Measurements from ENCODE around the gene GZF1.

GZF1 gene

DNA sequence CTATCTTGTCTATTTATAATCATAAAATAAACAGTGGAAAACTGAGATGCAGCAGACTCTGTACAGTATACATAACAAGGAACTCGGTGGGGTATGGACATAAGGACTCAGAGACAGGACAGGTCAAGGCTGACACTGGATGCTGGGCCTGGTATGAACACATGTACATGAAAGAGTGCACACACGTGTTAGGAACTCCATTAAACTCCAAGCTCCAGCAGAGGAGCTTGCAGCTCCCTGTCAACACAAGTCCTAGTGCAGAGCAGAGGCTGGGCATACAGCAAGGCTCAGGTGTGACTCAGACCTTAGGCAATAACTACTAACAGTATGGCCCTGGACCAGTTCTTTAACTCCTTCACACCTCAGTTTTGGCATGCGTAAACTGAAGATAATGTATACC lies 42.2 kb downstream of the GZF1 start:
- DNase-seq (ENCODE audit: low read depth in 4 of 4, low spot score in 1 of 4) = no peak

DNA sequence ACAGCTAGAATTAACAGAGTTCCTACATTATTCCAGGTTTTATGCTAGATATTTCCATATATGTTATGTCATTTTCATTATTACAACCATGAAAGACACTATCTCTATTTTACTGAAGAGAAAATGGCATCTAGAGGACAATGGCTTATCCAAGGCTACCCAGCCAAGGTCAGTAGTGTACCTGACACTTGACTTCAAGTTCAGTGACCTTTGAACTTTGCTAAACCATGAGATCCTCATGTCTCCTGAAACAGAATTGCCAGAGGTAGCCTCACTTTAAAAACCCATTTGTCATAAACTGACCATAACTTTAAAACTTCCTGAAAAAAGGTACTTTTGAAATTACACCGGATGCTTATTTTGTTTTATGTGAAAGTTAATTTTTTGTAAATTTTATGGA lies 44.9 kb downstream of the GZF1 start:
- no peak for DNase-seq (ENCODE audit: low read depth in 4 of 4, low spot score in 1 of 4)

DNA sequence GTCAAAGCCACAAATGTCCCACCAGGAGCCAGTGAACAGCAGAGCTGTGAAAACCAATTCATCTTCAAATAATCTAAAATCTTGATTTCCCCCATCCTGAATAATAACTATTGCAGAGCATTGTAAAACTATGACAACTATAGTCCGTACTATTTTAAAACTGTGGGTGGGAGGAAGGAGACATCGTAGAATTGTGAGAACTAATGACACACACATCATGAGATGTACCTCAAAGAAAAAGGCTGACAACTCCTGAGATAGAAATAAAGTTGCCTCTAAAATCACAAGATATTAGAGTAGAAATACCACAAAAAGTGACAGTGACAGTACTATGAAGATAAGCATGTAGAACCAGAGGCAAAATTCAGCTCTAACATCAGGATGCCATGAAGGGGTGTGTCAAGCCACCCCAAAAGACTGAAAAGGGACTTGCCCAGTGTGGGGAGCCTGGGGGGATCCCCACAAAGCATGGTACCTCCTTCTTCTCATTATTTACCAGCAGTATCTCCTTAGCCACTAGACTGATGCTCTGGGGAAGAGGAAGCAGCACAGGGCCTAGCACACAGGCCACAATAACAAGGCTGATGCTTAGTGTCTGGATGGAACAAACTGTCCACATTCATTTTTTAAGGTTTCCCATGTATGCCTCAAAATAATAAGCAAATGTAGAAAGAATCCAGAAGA lies 45.9 kb downstream of the GZF1 start:
- no peak for DNase-seq (ENCODE audit: low read depth in 4 of 4, low spot score in 1 of 4)

DNA sequence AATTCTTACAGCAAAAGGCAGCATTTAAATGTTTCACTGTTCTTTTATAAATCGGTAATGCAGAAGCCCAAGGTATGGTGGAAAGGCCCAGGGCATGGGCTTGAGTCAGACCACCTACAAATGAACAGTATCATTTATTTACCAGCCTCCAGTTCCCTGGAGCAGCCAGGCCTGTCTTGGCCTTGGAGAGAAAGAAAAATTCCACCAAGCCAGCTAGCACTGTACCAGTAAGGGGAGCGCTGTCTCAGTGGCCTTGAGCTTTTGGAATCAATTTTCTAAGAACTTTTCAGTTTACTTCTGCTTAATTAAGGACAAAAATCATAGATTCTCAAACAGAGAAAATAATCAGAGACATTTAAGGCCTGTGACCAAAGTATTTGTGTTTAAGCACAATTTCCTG lies 47.0 kb downstream of the GZF1 start:
- no peak for DNase-seq (ENCODE audit: low read depth in 4 of 4, low spot score in 1 of 4)

DNA sequence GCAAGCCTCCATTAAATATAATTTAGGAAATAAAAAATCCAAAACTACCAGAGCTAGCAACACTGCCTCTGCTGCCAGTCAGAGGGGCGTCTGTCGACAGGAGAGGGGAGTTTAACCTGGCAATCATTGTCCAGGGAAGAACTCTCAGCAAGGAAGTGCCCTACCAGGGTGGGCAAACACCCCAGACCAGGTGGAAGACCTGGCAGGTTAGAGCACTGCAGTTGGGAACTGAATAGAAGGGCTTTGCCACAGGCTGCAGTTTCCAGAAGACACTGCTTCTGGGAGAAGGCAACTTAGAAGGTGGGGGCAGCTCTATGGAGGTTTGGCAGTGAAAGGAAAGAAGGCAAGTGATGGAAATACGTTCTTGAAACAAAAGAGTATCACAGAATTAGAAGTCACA lies 47.8 kb downstream of the GZF1 start:
- no peak for DNase-seq (ENCODE audit: low read depth in 4 of 4, low spot score in 1 of 4)

DNA sequence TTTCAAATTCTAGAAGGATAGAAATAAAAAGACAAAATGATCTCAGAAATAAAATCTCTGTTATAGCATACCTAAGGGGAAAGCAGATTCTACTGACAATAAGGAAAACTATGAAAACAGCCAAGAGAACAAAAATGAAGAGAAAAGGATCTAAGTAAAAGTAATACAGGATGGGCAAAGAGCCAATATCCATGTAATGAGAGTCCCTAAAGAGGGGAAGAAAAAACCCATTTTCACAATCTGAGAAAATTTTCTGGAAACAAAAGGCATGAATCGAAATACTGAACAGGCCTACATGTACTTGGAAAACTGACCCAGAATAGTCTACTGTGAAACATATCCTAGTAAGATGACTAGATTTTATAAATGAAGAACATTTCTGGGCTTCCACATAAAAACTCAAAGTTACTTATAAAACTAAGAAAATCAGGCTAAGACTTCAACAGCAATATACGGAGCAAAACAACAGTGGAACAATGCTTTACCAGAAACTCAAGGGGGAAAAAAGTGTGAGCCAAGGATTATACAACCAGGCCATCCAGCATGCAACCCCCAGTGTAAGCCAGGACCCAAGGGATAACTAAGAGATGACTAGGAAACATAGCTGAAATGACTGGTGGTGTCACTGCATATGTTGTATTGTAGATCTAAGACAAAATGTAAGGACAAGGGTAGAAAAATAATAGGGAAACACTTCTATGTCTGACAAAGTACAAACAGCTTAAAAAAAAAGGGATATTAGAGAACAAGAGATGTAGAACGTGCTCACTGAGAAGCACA lies 49.1 kb downstream of the GZF1 start:
- DNase-seq (ENCODE audit: low read depth in 4 of 4, low spot score in 1 of 4) = no peak

DNA sequence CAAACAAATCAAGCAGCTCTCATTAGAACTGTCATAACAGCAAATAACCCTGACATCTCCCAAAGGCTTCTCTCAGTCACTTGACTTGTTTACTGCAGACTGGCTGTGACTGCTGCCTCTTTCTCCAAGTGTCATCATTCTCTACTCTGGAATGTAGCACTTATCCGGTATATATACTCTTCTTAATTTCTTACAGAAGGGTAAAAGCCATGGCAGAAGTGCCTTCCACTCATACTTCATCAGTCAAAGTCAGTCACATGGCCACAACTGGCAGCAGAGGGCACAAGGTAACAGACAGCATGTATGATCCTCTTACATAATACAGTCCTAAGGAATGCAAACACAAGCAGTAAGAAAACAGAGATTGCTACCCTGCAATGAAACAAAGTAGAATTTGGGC lies 50.0 kb downstream of the GZF1 start:
- no peak for DNase-seq (ENCODE audit: low read depth in 4 of 4, low spot score in 1 of 4)

DNA sequence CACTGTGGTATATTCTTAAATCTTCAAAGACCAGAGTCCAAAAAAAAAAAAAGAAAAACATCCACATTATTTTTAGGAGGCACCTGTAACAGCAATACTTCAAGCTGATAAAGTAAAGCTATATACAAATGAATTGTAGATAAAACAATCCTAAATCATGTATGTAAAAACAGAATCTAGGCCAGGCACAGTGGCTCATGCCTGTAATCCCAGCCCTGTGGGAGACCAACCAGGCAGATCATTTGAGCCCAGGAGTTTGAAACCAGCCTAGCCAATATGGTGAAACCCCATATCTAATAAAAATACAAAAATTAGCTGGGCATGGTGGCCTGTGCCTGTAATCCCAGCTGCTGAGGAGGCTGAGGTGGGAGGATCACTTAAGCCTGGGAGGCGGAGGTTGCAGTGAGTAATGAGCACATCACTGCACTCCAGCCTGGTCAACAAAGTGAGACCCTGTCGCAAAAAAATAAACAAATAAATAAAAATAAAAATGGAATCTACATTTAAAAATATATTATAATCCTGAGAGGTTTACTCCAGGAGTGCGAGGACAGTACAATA lies 52.0 kb downstream of the GZF1 start:
- DNase-seq (ENCODE audit: low read depth in 4 of 4, low spot score in 1 of 4) = no peak

DNA sequence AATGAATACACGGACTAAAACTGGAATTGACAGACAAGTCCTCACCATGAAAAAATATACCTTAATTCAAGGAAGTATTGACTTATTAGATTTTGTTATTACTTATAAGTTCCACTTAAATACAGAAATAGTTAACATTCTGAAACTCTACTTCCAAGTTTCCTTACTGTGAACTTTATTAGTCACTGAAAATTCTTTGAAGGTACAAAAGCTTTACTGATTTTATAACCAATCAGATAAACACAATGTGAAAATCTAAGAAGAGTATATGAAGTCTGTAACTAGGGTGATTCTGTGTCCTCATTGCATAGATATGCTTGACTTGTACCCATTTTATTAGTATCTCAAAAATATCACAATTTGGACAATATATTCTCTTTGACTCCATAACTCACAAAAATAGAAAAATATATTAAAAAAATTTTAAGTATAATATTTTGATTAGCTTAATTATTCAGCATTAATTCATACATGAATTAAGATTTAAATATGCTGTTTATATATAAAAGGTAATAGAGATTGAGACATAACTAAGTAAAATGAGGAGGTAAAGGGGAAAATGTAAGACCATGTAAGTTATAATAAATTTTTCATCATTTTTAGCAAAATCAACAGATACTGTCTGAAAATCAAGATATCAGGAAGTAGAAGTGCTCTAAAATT lies 52.7 kb downstream of the GZF1 start:
- no peak for DNase-seq (ENCODE audit: low read depth in 4 of 4, low spot score in 1 of 4)

DNA sequence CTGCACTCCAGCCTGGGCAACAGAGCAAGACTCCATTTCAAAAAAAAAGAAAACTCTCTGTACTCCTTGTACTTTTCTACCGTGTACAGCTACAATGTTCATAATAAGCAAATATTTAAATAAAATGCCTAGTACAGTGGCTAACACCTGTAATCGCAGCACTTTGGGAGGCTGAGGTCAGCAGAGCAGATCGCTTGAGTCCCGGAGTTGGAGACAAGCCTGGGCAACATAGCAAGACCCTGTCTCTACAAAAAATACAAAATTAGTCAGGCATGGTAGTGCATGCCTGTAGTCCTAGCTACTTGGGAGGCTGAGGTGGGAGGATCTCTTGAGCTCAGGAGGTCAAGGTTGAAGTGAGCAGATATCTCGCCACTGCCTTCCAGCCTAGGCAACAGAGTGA lies 53.6 kb downstream of the GZF1 start:
- no peak for DNase-seq (ENCODE audit: low read depth in 4 of 4, low spot score in 1 of 4)

DNA sequence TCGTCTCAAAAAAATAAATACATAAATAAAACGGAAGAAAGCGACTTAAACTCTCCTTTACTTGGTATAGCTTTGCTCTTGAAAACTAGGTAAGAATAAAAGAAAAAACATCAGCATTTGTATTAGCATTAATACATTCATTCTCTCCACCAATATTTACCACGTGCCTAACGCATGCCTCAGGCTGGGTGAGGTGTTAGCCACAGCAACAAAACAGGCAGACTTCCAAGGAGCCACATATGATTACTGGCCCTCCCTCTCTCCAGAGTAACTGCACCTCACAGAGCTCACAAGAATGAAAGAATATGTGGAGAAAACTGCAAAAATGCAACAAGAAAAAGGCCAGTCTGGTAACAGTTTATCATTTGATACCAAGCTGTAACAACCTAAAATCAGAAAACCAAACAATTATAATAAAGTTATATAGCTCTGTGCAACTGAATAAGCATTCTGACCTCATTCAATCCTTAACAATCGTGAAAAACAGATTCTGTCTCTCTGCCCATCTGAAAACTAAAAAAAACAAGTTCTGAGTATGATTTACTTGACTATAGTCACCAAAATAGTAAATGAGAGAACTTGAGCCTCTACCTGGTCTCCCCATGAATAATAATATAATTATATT lies 54.1 kb downstream of the GZF1 start:
- no peak for DNase-seq (ENCODE audit: low read depth in 4 of 4, low spot score in 1 of 4)

DNA sequence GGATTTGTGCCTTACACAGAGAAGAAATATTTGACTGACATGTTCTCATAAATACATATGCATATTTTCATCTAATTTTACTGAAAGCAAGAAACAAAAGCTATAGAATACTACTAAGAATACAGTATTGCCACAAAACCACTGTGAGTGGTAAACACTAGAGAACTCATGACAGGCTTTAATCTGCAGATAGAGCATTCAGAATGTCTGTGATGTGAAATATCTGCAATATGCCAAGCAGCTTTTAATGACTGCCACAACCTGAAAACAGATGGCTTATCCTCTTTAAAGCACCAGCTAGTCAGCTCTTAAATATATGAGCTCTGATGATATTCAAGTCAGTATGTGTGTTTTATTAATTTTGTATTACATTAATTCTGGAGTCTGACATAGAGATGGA lies 55.9 kb downstream of the GZF1 start:
- no peak for DNase-seq (ENCODE audit: low read depth in 4 of 4, low spot score in 1 of 4)

DNA sequence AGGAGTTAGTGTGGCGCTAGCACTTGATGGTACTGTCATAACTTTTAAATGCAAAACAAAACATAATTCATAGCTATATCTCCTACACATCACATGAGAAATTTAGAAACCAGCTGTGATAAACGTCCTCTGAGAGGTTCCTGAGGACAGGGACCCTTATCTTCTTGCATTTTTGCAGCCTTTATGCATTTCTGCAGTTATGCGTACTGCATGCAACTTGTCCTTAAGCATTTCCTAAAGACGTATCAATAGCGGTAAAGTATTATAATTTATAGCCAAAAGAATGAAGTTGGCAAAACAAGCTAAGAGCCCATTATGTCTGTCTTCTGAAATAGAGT lies 57.6 kb downstream of the GZF1 start:
- DNase-seq (ENCODE audit: low read depth in 4 of 4, low spot score in 1 of 4) = no peak

DNA sequence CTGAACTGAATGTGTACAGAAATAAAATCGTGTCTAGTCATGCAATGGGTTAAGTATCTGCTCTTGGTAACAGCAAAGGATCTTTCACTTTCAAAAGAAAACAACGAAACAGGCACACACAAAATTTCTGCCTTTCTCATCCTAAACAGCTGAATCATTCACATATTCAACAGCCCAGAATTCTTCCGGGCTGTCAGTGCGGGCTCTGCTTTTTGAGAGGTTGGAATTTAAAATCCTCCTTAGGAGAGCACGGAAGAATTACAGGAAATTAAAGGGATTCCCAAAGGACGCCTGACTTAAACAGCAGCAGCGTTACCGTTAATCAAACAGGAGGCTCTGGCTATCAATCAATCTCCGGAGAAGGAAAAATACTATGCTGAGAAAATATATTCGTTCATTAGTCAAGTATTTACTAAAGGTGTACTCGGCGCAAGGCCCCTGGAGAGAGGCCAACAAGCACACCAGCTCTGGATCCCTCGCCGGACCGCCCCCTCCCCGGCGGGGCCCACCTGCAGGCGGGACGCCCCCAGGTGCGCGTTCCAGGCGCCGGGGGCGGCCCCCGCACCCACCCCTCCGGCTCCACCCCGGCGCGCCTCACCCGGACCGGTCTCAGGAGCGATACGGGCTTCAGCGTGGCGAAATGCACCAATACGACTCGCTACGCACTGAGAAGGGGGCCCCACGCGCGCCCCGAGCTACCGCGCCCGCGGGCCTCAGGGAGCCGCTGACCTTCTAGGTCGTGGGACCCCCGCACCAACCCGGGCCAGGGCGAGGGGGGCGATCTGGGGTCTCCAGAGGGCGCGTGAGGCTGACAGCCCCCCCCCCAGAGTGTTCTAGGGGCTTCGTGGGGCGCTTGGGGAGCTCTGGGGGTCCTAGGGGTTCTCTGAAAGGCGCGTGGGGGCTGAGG lies 58.3 kb downstream of the GZF1 start:
- peak in 3 of 4 experiments; percentile 25 to 42 (median 38) for DNase-seq (ENCODE audit: low read depth in 4 of 4, low spot score in 1 of 4)

DNA sequence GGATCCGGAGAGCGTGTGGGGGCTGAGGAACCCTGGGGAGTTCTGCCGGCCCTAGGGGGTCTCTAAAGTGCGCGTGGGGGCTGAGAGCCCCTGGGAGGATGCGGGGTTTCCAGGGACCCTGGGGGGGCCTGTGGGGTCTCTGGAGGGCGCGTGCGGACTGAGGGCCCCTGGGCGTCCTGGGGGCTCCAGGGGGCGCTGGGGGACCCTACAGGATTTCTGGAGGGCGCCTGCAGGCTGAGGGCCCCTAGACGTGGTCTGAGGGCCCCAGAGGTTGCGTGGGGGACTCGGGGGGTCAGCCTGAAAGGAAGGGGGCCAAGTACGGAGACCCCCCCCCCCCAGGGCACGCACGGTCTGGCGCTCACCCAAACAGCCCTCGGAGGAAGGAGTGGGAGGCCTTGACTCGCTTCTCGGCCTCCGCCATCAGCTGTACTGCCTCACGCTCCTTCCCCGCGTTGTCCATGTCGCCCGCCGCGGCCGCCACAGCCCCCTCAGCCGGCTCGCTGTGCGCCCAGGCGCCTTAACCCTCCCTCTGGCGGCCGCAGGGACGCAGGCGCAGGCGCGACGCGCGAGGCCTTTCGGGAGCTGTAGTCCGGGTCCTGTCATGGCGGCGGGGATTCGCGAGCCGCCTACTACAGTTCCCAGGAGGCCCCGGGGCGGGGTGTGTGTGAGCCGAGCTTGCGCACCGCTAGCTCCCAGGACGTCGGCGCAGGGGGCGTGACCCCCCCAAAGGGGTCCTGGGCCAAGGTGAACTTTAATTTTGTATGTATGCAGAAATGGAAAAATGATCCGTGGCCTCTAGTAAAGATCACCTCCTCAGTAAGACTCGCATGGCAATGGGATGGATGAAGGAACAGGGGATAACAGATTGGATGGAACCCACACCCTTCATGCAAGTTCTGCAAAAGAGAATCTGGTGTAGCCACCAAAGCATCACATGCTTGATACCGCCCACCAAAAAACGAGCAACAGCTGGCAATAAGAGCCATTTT lies 59.3 kb downstream of the GZF1 start, which contains the start of gene NAPB:
NAPB (minus strand) TSS at position 546 of the 989 bp plus-strand sequence; CDS start at position 460, 86 bp downstream.
- DNase-seq (ENCODE audit: low read depth in 4 of 4, low spot score in 1 of 4) = peak; percentile 88 to 92 (median 91)
